ENCODE measurements around the gene DYRK1A.

DNA sequence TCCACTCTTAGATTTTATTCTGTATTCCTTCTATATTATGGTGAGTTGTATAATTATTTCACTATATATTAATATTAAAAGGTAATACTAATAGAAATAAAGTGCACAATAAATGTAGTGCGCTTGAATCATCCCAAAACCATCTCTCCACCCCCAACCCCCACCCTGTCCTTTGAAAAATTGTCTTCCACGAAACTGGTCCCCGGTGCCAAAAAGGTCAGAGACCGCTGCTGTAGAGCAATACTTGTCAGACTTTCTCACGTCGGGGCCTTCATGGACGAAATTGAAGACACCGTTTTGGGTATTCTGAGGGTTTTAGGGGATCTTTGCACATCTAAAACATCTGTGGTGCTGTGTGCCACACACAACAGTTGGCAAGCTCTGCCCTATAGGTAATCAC, 19.6 kb downstream of the DYRK1A start:
- TF ChIP-seq, protein P1, sequence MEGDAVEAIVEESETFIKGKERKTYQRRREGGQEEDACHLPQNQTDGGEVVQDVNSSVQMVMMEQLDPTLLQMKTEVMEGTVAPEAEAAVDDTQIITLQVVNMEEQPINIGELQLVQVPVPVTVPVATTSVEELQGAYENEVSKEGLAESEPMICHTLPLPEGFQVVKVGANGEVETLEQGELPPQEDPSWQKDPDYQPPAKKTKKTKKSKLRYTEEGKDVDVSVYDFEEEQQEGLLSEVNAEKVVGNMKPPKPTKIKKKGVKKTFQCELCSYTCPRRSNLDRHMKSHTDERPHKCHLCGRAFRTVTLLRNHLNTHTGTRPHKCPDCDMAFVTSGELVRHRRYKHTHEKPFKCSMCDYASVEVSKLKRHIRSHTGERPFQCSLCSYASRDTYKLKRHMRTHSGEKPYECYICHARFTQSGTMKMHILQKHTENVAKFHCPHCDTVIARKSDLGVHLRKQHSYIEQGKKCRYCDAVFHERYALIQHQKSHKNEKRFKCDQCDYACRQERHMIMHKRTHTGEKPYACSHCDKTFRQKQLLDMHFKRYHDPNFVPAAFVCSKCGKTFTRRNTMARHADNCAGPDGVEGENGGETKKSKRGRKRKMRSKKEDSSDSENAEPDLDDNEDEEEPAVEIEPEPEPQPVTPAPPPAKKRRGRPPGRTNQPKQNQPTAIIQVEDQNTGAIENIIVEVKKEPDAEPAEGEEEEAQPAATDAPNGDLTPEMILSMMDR (conservative IDR thresholded peaks at IDR 0.05; ENCODE audit: low read length), result no peak
- no peak for TF ChIP-seq EZH2phosphoT487 (IDR thresholded peaks at IDR 0.05; ENCODE audit: borderline replicate concordance, low read depth, low read length)
